GM21447 (cell line): Measurements from ENCODE around the gene F2RL1.
"Not testable (repeated sequence)": the region's sequence is repeated elsewhere in the genome, so short reads cannot be mapped to it uniquely, and the experiment has no call there.

ENCODE experiments used
- ATAC-seq: cut with Tn5 transposase; IDR thresholded peaks from one replicate; pipeline ENCODE4 v1.9.1; 2021; ENCODE audit not compliant: unreplicated experiment

The F2RL1 gene, protein sequence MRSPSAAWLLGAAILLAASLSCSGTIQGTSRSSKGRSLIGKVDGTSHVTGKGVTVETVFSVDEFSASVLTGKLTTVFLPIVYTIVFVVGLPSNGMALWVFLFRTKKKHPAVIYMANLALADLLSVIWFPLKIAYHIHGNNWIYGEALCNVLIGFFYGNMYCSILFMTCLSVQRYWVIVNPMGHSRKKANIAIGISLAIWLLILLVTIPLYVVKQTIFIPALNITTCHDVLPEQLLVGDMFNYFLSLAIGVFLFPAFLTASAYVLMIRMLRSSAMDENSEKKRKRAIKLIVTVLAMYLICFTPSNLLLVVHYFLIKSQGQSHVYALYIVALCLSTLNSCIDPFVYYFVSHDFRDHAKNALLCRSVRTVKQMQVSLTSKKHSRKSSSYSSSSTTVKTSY

DNA sequence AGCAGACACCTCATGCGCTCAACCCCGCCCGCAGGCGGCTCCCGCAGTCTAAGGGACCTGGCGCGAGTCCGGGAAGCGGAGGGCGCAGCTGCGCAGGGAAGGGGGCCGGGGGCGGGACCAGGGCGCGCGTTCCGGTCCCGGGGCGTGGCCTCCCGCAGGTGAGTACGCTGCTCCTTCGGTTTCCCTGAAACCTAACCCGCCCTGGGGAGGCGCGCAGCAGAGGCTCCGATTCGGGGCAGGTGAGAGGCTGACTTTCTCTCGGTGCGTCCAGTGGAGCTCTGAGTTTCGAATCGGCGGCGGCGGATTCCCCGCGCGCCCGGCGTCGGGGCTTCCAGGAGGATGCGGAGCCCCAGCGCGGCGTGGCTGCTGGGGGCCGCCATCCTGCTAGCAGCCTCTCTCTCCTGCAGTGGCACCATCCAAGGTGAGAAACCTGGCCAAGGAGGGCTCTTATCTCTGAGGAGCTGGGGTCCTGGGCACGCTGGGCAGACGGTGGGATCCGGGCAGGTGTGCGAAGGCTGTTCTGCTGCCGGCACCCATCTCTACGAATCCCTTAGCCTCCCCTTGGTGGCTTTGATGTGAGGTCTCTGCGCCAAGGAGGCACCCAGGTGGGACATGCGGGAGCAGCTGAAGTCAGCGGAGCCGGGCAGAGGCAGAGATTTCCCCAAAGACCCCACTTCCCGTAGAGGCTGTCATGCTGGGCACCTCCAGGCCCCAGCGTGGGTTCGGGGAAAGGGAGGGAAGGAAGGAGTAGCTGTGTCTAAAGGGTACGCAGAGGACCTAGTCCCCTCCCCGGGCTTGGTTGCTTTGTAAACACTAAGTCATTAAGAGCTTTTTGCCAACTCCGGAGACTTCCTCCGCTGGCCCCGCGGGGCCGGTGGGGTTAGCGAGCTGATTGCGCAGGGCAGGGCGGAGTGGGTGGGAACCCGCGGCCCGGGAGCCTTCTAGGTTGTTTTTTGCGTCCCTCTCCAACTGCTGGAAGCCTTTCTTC lies at the start of gene F2RL1:
F2RL1 (plus strand) TSS at position 187 of the 988 bp plus-strand sequence; CDS start at position 340, 153 bp downstream.
- no peak for ATAC-seq

GRCh38 chr5:76771041-76771440 lies 47.8 kb upstream of the F2RL1 start:
- not testable (repeated sequence) for ATAC-seq

GRCh38 chr5:76771705-76772405 lies 47.0 kb upstream of the F2RL1 start:
- ATAC-seq = no peak

DNA sequence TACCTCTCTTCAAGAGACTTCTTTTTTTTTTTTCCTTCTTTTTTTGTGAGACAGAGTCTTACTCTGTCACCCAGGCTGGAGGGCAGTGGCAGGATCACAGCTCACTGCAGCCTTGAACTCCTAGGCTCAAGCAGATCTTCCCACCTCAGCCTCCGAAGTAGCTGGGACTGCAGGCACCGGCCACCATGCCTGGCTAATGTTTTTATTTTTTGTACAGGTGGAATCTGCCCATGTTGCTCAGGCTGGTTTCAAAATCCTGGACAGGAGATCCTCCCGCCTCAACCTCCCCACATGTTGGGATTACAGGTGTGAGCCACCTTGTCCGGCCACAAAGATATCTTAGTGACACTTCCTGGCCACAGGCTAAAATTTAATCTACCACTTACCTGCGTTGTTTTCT lies 42.9 kb upstream of the F2RL1 start:
- ATAC-seq = no peak

DNA sequence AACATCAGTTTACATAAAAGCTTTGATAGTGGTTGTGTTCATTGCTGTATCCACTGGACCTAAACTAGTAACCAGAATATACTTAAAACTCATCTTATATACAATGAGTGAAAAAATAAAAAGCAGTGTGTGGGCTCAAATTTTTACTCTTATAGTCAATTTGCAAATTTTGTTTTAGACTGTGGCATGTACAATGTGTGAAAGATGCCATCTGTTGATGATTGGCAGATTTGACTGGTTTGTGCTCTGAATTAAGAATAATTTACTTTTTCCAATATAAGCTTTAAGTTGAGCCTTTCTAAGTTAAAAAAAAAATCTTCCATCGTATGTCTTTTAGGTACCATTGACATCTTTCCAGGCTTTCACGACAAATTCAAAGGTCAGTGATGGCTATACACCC lies 42.4 kb upstream of the F2RL1 start:
- no peak for ATAC-seq

- not testable (repeated sequence) for ATAC-seq
These were observed 38.2 kb upstream of the F2RL1 start for GRCh38 chr5:76780616-76781015.

GRCh38 chr5:76781775-76782174 lies 37.1 kb upstream of the F2RL1 start:
- ATAC-seq = no peak

- no peak for ATAC-seq
These were observed 36.4 kb upstream of the F2RL1 start for GRCh38 chr5:76782444-76782843.

DNA sequence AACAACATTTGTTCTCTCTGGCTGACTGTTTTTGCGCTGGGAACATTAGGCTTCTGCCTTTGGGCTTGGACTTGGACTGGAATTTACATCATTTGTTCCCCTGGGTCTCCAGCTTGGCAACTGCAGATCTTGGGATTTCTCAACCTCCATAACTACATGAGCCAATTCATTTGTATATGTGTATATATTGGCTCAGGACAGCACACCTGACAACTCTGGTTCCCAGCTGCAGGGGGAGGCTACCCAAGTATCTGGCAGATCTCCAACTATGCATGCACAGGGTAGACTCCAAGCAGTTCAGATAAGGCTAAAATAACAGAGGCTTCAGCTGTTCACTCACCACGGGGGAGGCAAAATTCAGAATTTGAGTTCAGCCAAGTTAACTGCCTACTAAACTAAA lies 31.6 kb upstream of the F2RL1 start:
- no peak for ATAC-seq

DNA sequence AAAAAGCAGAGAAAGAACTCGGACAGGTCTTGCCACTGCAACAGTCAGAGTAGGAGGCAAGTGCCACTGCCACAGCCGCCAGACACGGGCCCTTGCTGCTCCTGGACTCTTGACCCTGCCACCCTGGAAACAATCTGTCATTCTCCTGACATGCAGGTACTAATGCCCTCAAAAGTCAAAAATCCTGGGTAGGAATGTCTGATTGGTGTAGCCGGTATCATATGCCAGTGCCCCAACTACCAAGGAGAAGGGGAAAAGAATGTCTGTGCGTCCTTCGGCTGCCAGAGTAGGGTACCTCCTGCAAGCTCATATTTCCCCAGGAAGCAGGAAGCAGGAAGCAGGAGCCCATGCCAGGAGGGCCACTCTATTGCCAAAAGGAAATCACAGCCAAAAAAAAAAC lies 30.5 kb upstream of the F2RL1 start:
- ATAC-seq = no peak

DNA sequence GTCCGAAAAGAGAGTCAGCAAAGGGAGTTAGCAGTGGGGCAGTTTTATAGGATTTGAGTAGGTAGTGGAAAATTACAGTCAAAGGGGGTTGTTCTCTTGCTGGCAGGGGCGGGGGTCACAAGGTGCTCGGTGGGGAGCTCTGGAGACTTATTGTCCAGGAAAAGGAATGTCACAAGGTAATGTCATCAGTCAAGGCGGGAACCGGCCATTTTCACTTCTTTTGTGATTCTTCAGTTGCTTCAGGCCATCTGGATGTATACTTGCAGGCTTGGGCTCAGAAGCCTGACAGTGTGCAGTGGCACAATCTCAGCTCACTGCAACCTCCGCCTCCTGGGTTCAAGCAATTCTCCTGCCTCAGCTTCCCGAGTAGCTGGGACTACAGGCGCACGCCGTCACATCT lies 29.6 kb upstream of the F2RL1 start:
- not testable (repeated sequence) for ATAC-seq

DNA sequence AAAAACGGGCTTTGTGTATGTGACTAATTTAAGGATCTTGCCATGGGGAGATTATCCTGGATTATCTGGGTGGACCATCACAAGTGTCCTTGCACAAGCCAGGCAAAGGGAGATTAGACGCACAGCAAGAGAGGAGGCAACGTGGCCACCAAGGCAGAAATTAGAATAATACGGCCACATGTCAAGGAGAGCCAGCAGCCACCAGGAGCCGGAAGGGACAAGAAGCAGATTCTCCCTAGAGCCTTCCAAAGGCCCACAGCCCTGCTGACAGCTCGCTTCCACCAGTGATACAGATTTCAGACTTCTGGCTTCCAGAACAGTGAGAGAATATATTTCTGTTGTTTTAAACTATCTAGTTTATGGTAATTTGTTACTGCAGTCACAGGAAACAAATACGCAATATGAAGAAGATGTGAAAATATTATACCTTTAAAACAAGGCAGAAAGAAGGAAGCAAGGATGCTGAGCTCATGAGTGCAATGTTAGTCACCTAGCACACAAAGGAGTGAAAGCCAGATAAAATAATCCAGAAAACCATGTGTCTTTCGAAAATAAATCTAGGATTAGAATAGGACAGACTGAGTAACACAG lies 28.7 kb upstream of the F2RL1 start:
- ATAC-seq = no peak

GRCh38 chr5:76790632-76791290 lies 28.1 kb upstream of the F2RL1 start:
- no peak for ATAC-seq

DNA sequence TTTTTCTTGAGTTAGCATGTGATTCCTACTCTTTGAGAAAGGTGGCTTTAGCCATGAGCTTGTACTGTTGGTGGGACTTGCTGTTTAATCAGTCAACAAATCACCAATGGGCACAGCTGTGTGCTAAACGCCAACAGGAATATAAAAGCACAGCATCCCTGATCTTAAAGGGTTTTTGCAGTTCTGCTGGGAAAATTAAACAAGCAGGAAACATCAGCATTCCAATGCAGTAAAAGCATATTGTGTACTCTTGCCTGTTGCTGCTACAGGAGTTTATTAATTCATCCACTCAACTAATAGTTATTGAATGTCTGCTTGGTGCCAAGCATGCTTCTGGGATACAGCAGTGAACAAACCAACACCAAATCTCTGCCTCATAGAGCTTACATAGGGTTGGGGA lies 27.4 kb upstream of the F2RL1 start:
- no peak for ATAC-seq

GRCh38 chr5:76794871-76795270 lies 24.0 kb upstream of the F2RL1 start:
- no peak for ATAC-seq

GRCh38 chr5:76799588-76799987 lies 19.2 kb upstream of the F2RL1 start:
- ATAC-seq = no peak

- ATAC-seq = no peak
These were observed 18.3 kb upstream of the F2RL1 start for GRCh38 chr5:76800579-76800978.

GRCh38 chr5:76801159-76801802 lies 17.5 kb upstream of the F2RL1 start:
- no peak for ATAC-seq

- no peak for ATAC-seq
These were observed 17.0 kb upstream of the F2RL1 start for GRCh38 chr5:76801803-76802195.

GRCh38 chr5:76804266-76804665 lies 14.6 kb upstream of the F2RL1 start:
- no peak for ATAC-seq
